HG03442 (cell line): ENCODE measurements around the gene PLCB3.
A peak's percentile ranks its signal among the peaks of the same experiment; 100 is the strongest.
"Not testable (repeated sequence)": the region's sequence is repeated elsewhere in the genome, so short reads cannot be mapped to it uniquely, and the experiment has no call there.

Experiments
- ATAC-seq: cut with Tn5 transposase; IDR thresholded peaks from one replicate; pipeline ENCODE4 v1.9.1; 2021; ENCODE audit warnings: mild to moderate bottlenecking, moderate library complexity; ENCODE audit not compliant: unreplicated experiment

The PLCB3 gene

GRCh38 chr11:64303109-64304031, 52.0 kb downstream of the PLCB3 start:
- ATAC-seq, result no peak

GRCh38 chr11:64304032-64304315, 52.6 kb downstream of the PLCB3 start:
- ATAC-seq, result no peak

- peak; percentile 24 for ATAC-seq
Measured at GRCh38 chr11:64304316-64305072, 53.2 kb downstream of the PLCB3 start.

DNA sequence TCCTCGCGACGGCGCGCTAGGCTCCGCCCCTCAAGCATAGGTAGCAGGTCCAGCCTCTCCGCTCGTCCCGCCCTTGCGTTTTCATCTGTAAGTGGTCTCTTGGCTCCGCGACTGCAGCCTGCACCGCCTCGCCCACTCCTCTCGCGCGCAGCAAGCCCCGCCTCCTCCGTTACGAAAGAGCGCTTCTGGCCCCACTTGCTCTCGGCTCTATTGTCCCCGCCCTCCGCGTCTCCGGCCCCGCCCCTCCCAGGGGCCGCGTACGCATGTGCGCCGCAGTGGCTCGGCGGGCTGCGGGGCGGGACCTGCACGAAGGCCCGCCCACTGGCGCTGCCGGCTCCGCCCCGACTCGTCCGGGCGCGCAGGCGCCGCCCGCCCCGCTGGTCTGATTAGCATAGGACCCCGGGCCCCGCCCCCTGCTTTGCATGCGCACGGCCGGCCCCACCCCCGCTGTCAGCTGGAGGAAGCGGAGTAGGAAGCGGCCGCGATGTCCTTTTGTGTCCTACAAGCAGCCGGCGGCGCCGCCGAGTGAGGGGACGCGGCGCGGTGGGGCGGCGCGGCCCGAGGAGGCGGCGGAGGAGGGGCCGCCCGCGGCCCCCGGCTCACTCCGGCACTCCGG, 53.9 kb downstream of the PLCB3 start, which contains the start of gene ESRRA:
ESRRA (plus strand) TSS at position 450 of the 616 bp plus-strand sequence. CDS start 1,656 bp downstream, outside the sequence.
- peak; percentile 62 for ATAC-seq

- ATAC-seq, result peak; percentile 23
Measured at GRCh38 chr11:64305691-64306562, 54.6 kb downstream of the PLCB3 start.

DNA sequence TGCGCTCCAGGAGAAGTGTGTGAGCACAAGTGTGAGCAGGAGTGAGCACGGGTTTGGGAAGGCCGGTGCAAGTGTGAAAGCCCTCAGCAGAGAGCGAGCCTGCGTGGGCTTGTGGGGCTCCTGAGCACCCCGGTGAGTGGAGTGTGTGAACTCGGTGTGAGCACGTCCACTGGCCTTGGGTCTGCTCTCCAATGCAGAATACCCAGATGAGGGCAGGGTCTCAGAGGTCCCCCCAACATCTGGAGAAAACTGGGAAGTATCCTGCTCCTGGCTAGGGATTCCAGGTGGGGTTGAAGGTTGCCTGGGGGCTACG, 55.2 kb downstream of the PLCB3 start:
- no peak for ATAC-seq

- no peak for ATAC-seq
Measured at GRCh38 chr11:64306876-64307622, 55.7 kb downstream of the PLCB3 start.

DNA sequence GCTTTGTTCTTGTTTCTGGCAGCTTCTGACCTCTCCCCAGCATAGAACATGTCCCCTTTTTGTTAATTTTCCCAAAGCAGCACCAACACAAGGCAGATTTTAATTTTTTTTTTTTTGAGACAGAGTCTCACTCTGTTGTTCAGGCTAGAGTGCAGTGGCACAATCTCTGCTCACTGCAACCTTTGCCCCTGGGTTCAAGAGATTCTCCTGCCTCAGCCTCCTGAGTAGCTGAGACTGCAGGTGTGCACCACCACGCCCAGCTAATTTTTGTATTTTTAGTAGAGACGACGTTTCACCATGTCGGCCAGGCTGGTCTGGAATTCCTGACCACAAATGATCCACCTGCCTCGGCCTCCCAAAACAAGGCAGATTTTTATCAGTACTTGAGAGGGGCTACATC, 56.5 kb downstream of the PLCB3 start:
- not testable (repeated sequence) for ATAC-seq

DNA sequence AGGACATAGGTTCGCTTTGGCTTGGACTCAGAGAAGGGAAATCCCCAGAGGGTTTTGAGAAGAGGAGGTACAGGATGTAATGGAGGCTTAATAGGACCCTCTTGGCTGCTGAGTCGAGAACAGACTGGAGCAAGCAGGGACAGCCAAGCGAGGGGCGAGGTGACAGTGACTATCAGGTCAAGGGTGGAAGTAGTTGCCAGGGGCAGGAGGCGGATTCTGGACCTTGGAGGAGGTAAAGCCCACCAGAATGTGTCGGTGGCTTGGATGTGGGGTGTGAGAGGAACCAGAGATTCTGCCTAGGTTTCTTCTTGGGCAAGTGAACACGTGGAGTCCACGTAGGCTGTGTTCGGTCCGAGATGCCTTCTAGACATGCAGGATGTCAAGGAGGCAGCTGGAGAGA, 61.6 kb downstream of the PLCB3 start:
- no peak for ATAC-seq

DNA sequence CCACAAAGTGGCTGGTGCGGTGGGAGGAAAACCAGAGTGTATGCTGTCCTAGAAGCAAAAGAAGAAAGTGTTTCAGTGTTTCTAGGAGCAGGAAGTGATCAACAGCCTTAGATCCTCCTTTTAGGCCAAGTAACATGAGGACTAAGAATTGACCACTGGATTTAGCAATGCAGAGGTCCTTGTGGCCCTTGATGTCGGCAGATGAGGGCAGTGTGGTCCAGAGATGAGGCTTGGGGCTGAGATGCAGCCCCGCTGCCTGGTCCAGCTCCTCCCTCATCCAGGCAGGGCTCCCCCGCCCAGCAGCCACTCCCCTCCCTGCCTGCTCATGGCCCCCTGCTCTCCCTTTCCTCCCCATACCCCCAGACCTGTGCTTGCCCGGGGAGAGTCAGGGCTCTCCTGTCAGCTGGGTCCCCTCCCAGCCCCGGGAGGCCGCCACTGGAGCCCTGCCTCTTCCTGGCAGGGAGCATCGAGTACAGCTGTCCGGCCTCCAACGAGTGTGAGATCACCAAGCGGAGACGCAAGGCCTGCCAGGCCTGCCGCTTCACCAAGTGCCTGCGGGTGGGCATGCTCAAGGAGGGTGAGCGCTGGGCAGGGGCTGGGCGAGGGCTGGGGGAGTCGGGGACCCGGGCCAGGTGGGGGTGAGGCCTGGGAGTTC, 62.3 kb downstream of the PLCB3 start:
- ATAC-seq, result no peak

DNA sequence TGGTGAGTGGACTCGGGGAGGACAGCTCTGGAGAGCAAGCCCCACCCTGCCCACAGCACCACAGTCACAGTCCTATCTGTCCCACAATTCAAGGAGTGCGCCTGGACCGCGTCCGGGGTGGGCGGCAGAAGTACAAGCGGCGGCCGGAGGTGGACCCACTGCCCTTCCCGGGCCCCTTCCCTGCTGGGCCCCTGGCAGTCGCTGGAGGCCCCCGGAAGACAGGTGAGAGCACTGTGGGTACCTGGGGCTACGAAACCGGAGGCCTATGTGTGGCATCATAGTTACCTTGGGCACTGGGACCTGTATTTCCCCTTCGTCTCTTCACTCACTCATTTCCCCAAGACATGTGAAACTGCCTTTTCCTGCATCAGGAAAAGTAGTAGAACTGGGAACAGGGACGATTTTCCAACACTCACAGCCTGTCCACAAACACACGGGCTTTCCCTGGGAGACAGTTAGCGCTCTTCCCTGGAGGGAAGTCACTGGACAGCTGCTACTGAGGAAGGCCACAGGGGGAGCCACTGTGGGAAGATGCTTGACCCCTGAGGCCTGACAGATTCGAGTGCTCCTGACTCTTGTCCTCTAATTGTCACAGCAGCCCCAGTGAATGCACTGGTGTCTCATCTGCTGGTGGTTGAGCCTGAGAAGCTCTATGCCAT, 62.9 kb downstream of the PLCB3 start:
- ATAC-seq, result no peak

DNA sequence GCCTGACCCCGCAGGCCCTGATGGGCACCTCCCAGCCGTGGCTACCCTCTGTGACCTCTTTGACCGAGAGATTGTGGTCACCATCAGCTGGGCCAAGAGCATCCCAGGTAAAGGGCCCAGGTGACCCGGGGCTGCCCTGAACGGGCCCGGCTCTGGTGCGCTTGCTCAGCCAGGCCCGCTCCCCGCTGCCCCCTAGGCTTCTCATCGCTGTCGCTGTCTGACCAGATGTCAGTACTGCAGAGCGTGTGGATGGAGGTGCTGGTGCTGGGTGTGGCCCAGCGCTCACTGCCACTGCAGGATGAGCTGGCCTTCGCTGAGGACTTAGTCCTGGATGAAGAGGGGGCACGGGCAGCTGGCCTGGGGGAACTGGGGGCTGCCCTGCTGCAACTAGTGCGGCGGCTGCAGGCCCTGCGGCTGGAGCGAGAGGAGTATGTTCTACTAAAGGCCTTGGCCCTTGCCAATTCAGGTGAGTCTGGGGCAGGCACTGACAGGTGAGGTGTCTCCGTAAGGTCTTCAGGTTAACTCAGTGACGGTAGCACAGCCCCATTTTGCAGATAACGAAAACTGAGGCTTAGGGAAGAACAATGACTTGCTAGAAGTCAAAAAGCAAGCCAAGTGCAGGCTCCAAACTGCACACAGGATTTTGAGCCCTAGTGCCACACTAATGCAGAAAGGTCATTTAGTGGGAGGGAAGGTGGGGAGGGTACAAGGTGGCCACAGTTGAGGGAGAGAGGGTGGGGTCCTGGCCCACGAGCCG, 63.7 kb downstream of the PLCB3 start:
- no peak for ATAC-seq

DNA sequence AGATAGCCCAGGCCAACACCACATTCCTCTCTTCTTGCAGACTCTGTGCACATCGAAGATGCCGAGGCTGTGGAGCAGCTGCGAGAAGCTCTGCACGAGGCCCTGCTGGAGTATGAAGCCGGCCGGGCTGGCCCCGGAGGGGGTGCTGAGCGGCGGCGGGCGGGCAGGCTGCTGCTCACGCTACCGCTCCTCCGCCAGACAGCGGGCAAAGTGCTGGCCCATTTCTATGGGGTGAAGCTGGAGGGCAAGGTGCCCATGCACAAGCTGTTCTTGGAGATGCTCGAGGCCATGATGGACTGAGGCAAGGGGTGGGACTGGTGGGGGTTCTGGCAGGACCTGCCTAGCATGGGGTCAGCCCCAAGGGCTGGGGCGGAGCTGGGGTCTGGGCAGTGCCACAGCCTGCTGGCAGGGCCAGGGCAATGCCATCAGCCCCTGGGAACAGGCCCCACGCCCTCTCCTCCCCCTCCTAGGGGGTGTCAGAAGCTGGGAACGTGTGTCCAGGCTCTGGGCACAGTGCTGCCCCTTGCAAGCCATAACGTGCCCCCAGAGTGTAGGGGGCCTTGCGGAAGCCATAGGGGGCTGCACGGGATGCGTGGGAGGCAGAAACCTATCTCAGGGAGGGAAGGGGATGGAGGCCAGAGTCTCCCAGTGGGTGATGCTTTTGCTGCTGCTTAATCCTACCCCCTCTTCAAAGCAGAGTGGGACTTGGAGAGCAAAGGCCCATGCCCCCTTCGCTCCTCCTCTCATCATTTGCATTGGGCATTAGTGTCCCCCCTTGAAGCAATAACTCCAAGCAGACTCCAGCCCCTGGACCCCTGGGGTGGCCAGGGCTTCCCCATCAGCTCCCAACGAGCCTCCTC, 64.6 kb downstream of the PLCB3 start:
- ATAC-seq, result not testable (repeated sequence)

DNA sequence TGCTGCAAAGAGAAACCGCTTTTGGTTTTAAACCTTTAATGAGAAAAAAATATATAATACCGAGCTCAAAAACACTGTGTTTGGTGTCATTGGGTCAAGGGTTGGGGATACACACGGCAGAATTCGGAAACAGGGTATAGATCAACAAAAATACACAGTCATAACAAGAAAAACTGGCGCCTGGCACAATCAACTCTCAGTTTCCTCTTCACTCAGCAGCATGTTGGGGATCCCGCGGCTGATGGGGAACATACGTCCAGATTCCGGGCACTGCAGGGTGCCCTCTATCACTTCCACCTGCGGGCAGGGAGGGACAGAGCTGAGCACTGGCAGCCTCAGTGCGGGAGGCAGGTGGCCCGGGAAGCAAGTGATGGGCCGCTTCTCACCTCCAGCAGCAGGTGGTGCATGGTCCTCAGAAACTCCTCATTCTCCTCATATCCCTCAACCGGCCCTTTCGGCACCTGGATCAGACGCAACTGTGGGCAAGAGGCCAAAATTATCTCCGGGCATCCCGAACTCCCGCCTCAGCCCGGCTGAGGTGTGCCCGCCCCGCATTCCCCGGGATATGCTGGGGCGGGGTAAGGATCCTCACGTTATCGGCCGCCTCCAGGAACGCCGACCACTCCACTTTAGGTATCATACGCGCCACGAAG, 65.5 kb downstream of the PLCB3 start:
- ATAC-seq, result peak; percentile 0

DNA sequence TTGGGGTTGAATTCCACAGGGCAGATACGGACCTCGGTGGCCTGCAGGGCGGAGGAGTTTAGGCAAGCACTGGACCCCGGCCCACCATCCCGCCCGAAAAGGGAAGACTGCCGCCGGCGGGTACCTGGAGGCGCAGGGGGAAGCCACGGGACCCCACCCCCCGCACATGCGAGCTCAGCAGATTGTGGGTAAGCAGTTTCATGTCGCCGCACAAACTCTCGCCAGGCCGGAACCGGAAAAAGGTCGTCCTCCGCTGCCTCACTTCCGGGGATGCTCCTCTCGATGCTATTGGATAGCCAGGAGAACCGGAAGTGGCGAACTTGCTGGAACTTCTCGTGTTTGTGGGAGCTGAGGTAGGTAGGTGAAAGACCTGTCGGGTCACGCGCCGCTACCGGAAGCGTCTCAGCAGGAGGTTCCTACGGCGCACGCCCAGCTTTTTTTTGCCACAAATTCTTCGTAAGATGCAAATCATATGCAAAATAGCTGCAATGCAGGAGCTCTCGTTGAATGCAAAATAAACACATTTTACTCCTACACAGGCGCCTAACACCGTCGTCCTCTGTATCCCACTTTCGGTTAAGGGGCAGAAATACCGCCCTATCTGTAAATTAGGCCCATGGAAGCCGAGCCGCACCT, 66.1 kb downstream of the PLCB3 start, which contains the start of gene TRMT112:
TRMT112 (minus strand) TSS at position 235 of the 636 bp plus-strand sequence; CDS start at position 202, 33 bp downstream.
- peak; percentile 59 for ATAC-seq
